HepG2 (cell line): ENCODE data around the gene AMZ2. TPM values are rescaled to one million over a fixed set of nuclear protein-coding genes. Genes with fewer than 3 reads are reported as not detected.

ENCODE experiments used
- CSRNP1 ChIP-seq: sonication (generic); formaldehyde crosslinking; IDR thresholded peaks from 2 replicates; pipeline ENCODE4 v1.8.1; 2023; ENCODE audit warnings: mild to moderate bottlenecking, missing genetic modification reagents
- EED ChIP-seq: sonication (generic); formaldehyde crosslinking; IDR thresholded peaks from 2 replicates; pipeline ENCODE4 v1.5.0; 2020; ENCODE audit warnings: mild to moderate bottlenecking, missing genetic modification reagents
- FUBP1 ChIP-seq: sonication (generic); formaldehyde crosslinking; IDR thresholded peaks from 2 replicates; pipeline ENCODE4 v1.5.1; 2020; ENCODE audit warnings: missing genetic modification reagents, mild to moderate bottlenecking, borderline replicate concordance
- GATAD1 ChIP-seq: IDR thresholded peaks from 2 replicates; pipeline ENCODE4 v1.6.1; 2016; ENCODE audit warnings: missing genetic modification reagents, missing compliant biosample characterization
- HNF1A ChIP-seq, 2 experiments: sonication (generic) in 1 of 2; formaldehyde crosslinking in 1 of 2; IDR thresholded peaks; 2 replicates each; pipeline versions ENCODE4 v1.4.0 to v1.6.1; 2016 to 2020; ENCODE audit warnings: borderline replicate concordance in 1 of 2, low read depth in 1 of 2, mild to moderate bottlenecking in 1 of 2, missing genetic modification reagents in 1 of 2
- KAT7 ChIP-seq: IDR thresholded peaks from 2 replicates; pipeline ENCODE4 v1.6.1; 2018; ENCODE audit warnings: borderline replicate concordance, missing compliant biosample characterization
- KDM5B ChIP-seq: sonication (generic); formaldehyde crosslinking; IDR thresholded peaks from 2 replicates; pipeline ENCODE4 v1.4.0; 2020; ENCODE audit warnings: missing genetic modification reagents, mild to moderate bottlenecking, borderline replicate concordance
- LBX2 ChIP-seq: sonication (generic); formaldehyde crosslinking; IDR thresholded peaks from 2 replicates; pipeline ENCODE4 v1.5.0; 2020; ENCODE audit warnings: missing genetic modification reagents, mild to moderate bottlenecking, borderline replicate concordance
- NR2F6 ChIP-seq, 2 experiments: IDR thresholded peaks; 2 replicates each; pipeline ENCODE4 v1.6.1; 2016; ENCODE audit warnings: antibody characterized with exemption in 1 of 2, mild to moderate bottlenecking in 1 of 2
- PTBP1 ChIP-seq: fragments of 200-400 bp; formaldehyde crosslinking; IDR thresholded peaks from 2 replicates; pipeline ENCODE4 v1.6.1; 2018; ENCODE audit warnings: low read length, low read depth; ENCODE audit not compliant: poor library complexity, severe bottlenecking
- ZFP36 ChIP-seq: fragments of 150-350 bp; IDR thresholded peaks from 2 replicates; pipeline ENCODE4 v1.6.1; 2018; ENCODE audit warnings: borderline replicate concordance, low read length, low read depth; ENCODE audit not compliant: partially characterized antibody
- ZNF557 ChIP-seq: sonication (generic); formaldehyde crosslinking; IDR thresholded peaks from 2 replicates; pipeline ENCODE4 v1.4.0; 2020; ENCODE audit warnings: missing genetic modification reagents
- ZNF713 ChIP-seq: sonication (generic); formaldehyde crosslinking; IDR thresholded peaks from 2 replicates; pipeline ENCODE4 v1.4.0; 2020; ENCODE audit warnings: mild to moderate bottlenecking, missing genetic modification reagents
- ZNF800 ChIP-seq: sonication (generic); formaldehyde crosslinking; IDR thresholded peaks from 2 replicates; pipeline ENCODE4 v1.4.0; 2020; ENCODE audit warnings: missing genetic modification reagents
- polyA plus RNA-seq, 8 experiments: library from polyadenylated mRNA; depleted of rRNA in 3 of 8; stranded (reverse) in 7 of 8; unstranded in 1 of 8; fragments of >200 nt; fragmentation: Illumina TruSeq in 4 of 8; extraction: Trizol in 4 of 8; gene quantifications; 2 replicates each; pipeline versions ENCODE4 v1.2.1 to v1.2.3, GENCODE V29; 2011 to 2016; ENCODE audit warnings: low read depth in 4 of 8, missing spikeins in 1 of 8, mixed read lengths in 1 of 8; ENCODE audit not compliant: insufficient read depth in 1 of 8
- total RNA-seq, 5 experiments: library from RNA; depleted of rRNA; stranded (reverse); fragments of >200 nt; fragmentation: Illumina TruSeq; extraction: Trizol; gene quantifications; 2 replicates each; pipeline ENCODE4 v1.2.3, GENCODE V29; 2016; ENCODE audit warnings: low read depth in 1 of 5

Gene AMZ2
- total and polyA plus RNA-seq, 2 of the 13 experiments (the other 11 are each of a cell fraction or from before 2014, with no cell fraction given), result 86.9 to 90.2 TPM

GRCh38 chr17:68290268-68290954 is 42.6 kb downstream of the AMZ2 start (continued):
- 0 out of 2 replicates have a peak, but pooled peaks have one; percentile 61 for TF ChIP-seq EED (CRISPR knock-in tag)
- TF ChIP-seq GATAD1 (CRISPR knock-in tag), result no peak
- TF ChIP-seq KDM5B, result peak; percentile 53; the same call in 1 of the 2 replicates
- TF ChIP-seq NR2F6 (IDR thresholded peaks at IDR 0.05), result peak; percentile 13; the same call in 1 of the 2 replicates
- no peak for TF ChIP-seq NR2F6 (CRISPR knock-in tag; IDR thresholded peaks at IDR 0.05)
- no peak for TF ChIP-seq ZNF557 (CRISPR knock-in tag)
- peak; percentile 99 for TF ChIP-seq ZNF800 (CRISPR knock-in tag)
- TF ChIP-seq ZFP36, result no peak
- TF ChIP-seq ZNF713 (CRISPR knock-in tag), result 0 out of 2 replicates have a peak, but pooled peaks have one; percentile 24
- peak; percentile 21 for TF ChIP-seq PTBP1
- peak; percentile 26; the same call in 1 of the 2 replicates for TF ChIP-seq CSRNP1 (CRISPR knock-in tag)
- TF ChIP-seq HNF1A (IDR thresholded peaks at IDR 0.05; ENCODE audit: low read depth), result no peak
- no peak for TF ChIP-seq HNF1A (CRISPR knock-in tag; IDR thresholded peaks at IDR 0.05; ENCODE audit: borderline replicate concordance)
- TF ChIP-seq FUBP1 (CRISPR knock-in tag), result no peak
- 0 out of 2 replicates have a peak, but pooled peaks have one; percentile 28 for TF ChIP-seq KAT7 (CRISPR knock-in tag)
- no peak; the same call in 1 of the 2 replicates for TF ChIP-seq LBX2 (CRISPR knock-in tag)
